Smooth muscle cell of the brain vasculature (primary cell): Measurements from ENCODE around the gene FAM241A.

Experiments
- DNase-seq: peaks from one replicate; pipeline ENCODE4 v3.0.0-alpha.2; 2012; ENCODE audit warnings: low read depth, low spot score

Gene FAM241A

GRCh38 chr4:112213856-112214255 is 68.6 kb downstream of the FAM241A start:
- no peak for DNase-seq

DNA sequence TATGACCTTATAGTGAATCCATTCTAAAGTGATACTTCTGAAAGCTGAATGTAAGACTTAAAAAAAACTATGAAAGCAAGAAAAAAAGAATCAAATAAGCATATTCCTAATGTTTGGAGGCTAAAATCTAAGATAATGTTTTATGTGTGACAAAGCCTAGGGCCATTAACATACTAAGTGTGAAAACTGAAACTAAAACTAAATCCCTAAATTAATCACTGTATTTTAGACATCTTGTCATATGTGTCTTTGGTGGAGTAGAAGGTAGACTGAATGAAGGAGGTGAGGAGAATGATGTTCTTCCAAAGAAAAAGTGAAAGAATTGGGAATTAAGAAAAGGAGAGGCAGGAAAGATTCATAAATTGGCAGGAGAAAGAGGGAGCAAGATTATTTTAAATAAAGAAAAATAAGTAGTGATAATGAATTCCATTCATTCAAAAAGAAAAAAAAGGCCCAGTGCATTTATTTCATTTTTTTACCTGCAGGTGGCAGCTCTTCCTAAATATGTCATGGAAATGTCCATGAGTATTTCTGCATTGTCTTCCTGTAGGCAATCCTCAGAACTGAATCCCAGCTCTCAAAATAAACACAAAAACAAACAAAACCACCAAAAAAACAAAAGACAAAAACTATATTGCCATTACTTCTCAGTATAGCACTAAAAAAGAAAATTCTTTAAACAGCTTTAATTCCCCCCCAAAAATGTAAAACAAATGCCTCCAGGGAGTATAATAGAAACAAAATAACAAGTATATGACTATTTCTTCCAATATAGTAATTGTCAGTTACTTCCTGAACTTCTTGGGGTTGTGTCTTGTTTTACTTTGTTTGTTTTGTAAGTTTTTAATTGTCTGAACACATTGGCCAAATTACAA is 69.4 kb downstream of the FAM241A start:
- no peak for DNase-seq

DNA sequence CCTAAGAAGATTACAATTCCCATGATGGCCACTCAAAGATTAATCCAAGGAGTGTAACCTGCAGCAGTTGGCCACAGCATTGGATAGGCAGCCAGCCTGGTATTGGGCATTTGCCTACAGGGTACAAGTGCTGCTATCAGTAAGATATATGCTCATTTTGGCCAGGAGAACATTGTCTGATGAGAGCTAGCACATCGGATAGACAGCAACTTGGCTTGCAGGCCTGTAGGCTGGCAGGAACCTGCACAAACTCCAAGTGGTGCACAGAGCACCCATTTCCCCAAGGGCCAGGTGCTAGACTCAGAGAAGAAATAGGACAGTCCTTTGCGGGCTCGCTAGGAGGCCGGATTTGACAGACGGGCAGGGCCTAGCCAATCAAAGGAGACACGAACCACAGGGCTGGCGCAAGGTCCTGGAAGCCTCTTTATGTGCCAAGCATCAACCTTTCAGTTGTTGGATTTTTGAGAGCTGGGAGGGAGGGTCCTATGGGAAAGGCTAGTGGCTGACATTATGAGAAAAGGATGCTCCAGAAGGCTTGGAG is 74.6 kb downstream of the FAM241A start:
- no peak for DNase-seq

- DNase-seq = no peak
These were observed 77.1 kb downstream of the FAM241A start for GRCh38 chr4:112222219-112222955.

GRCh38 chr4:112225157-112225556 is 79.9 kb downstream of the FAM241A start:
- DNase-seq = no peak

DNA sequence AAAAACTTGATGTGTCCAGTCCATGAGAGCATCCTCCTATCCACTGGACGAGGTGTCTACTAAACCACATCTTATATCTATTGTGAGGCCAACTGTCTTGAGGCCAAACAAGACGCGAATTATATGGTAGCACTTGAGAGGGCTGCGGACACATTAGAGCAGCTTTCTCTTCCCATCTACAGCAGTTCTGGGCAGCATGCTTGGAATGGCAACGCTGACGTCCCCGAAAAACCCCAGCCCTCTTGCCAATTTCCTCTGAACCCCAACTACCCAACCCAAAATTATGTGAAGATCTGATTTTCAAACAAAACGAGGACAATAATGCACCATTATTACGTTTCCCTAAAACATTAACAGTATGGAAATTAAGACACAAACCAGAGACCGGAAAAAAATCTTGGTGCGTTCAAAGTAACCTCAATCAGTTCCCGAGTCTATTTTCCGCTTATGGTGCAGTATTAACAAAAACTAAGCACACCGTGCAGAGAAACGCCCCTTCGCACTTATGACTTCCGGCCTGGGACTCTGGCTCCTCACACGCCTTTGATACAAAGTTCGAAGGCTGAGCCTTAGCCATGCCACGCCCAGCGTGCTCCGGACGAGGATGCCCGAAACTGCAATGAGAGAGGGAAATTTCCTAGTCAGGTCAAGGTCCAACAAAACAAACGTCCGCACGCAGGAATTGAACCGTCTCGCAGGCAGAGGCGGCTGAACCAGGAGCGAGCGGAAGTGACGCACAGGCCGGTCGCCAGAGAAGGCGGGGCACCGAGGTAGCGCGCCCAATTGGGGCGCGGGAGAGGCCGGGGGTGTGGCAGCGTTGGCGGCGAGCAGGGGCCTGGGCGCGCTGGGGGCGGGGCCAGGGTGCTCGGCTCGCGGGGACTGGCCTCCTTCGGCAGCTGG is 85.9 kb downstream of the FAM241A start:
- peak; percentile 90 for DNase-seq

- DNase-seq = peak; percentile 31
These were observed 86.8 kb downstream of the FAM241A start, which contains the start of gene AP1AR for GRCh38 chr4:112231779-112232713. Gene AP1AR (plus strand): TSS chr4:112231787. CDS start chr4:112232092, 305 bp downstream.

DNA sequence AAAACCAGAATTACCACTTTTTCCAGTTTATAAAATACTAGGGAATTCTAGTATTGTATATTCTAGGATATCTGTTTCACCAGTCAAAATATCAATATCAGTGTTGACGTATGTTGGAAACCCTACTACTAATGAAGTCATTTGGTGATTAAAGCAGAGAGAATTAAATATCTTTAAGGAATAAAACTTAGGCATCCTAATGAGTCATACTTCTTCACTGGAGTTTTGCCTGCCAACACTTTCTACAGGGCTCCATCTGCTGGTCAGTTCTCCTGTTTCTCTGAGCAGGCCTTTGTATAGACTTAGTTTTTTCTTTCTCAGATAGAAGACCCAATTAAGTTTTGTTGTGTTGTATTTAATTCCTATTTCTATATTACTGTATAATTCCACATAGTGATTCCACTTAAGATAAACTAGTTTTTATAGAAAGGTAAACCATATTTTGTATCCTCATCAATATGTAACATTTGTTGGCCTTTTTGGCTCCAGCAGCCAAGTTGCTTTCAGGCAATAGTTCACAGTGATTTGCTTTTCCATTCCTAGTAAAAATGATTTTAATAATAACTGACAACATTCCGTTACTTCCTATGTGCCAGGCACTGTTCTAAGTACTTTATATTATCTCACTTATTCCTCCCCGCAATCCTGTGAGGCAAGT is 89.8 kb downstream of the FAM241A start:
- peak; percentile 49 for DNase-seq

- no peak for DNase-seq
These were observed 90.8 kb downstream of the FAM241A start for GRCh38 chr4:112236040-112236439.

DNA sequence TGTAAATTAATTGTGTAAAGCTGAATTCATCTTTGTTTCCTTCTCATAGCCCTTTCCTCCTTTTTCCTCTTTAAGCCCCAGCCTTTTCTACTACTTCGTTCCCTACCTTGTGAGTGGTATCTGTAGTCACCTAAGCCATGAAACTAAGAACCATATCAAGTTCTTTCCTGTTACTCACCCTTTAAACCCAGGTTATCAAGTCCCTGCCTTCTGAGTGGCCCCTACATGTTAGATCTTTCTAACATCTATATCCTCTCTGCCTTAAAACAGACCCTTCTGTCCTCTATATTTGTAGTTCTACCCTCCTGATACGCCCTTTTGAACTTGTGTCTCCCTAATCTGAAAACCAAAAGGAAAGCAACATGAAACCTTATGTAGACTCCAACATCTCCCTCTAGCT is 93.6 kb downstream of the FAM241A start:
- no peak for DNase-seq
